NCI-H1417 (cell line): ENCODE data around the gene ETFB.

Experiments
- DNase-seq, 3 experiments: peaks; one replicate each; lab custom pipeline; 2025; lab: John Stamatoyannopoulos, UW

Gene ETFB

DNA sequence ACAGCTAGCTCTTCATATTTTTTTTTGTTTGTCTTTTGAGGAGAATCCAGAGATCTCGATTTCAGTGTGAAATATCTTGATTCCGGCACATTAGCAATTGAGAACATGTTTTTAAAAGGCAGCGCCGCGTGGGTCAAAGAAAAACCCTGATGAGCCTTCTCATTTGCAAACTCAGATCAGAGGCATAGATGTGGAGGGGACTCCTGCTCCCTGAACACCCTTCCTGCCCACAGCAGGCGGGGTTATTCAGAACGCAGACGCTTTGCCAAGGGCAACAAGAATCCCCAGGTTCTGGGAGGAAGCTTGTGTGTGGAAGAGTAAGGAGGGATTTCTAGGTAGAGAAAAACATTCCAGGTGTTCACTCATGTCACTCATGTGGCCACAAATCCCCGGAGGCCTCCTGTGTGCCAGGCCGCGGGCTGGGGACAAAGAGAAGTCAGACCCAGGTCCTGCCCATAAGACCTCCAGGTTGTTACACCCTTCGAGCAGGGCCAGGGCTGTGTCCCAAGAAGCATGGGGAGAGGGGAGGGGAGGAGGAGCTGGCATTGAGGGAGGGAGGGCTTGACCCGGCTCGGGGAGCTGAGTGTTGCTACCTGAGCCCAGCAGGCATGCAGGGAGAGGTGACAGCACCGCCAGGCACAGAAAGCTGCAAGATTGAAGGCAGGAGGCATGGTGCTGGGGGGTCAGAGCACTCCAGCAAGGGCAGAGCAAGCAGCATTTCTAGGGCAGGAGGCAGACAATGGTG is 70.6 kb downstream of the ETFB start:
- DNase-seq, result no peak
